ENCODE measurements around the gene ATP2B3. TPM values are rescaled to one million over a fixed set of nuclear protein-coding genes. Genes with fewer than 3 reads are reported as not detected.

ATP2B3 gene
- total RNA-seq, 1 donor from 2014 or later, result 0.25 TPM

- Histone ChIP-seq H3K27me3 (no peaks in the 10 kb centered on the region), H3K36me3 (no peaks in the 10 kb centered on the region), H3K4me1 (no peaks in the 10 kb centered on the region), H3K9me3 (no peaks in the 10 kb centered on the region), H3K27ac (no peak overlapping the region), H3K4me3 (no peak overlapping the region)
- DNase-seq (ENCODE audit: extremely low spot score in 2 of 2), result no peak
- intact Hi-C loops (cut with DNase I), result no loop called here
- TF ChIP-seq POLR2AphosphoS5 (IDR thresholded peaks at IDR 0.05; ENCODE audit: insufficient read depth in 1 of 2, low read depth in 1 of 2) (no peak), POLR2A (IDR thresholded peaks at IDR 0.05) (no peak), CTCF (IDR thresholded peaks at IDR 0.05) (no peak)
Observed at GRCh38 chrX:153519569-153520286, 2.3 kb downstream of the ATP2B3 start.

GRCh38 chrX:153520287-153520917 lies 3.0 kb downstream of the ATP2B3 start:
- H3K9me3 ChIP-seq, result no peaks in the 10 kb centered on the region
- no peaks in the 10 kb centered on the region for H3K27me3 ChIP-seq
- intact Hi-C loops (cut with DNase I), result no loop called here
- H3K36me3 ChIP-seq, result no peaks in the 10 kb centered on the region
- no peak overlapping the region for H3K4me3 ChIP-seq
- no peak overlapping the region for H3K27ac ChIP-seq
- DNase-seq (ENCODE audit: extremely low spot score in 2 of 2), result no peak
- no peaks in the 10 kb centered on the region for H3K4me1 ChIP-seq
- TF ChIP-seq POLR2A (IDR thresholded peaks at IDR 0.05) (no peak), POLR2AphosphoS5 (IDR thresholded peaks at IDR 0.05; ENCODE audit: insufficient read depth in 1 of 2, low read depth in 1 of 2) (no peak), CTCF (IDR thresholded peaks at IDR 0.05) (no peak)

- DNase-seq (ENCODE audit: extremely low spot score in 2 of 2), result no peak
- intact Hi-C loops (cut with DNase I), result no loop called here
- TF ChIP-seq POLR2A (IDR thresholded peaks at IDR 0.05) (no peak), POLR2AphosphoS5 (IDR thresholded peaks at IDR 0.05; ENCODE audit: insufficient read depth in 1 of 2, low read depth in 1 of 2) (no peak), CTCF (IDR thresholded peaks at IDR 0.05) (no peak)
- Histone ChIP-seq H3K9me3 (no peaks in the 10 kb centered on the region), H3K36me3 (no peaks in the 10 kb centered on the region), H3K27me3 (no peaks in the 10 kb centered on the region), H3K4me3 (no peak overlapping the region), H3K4me1 (no peaks in the 10 kb centered on the region), H3K27ac (no peak overlapping the region)
Observed at GRCh38 chrX:153521034-153521433, 3.6 kb downstream of the ATP2B3 start.

GRCh38 chrX:153522259-153522658 lies 4.8 kb downstream of the ATP2B3 start:
- H3K27ac ChIP-seq, result no peak overlapping the region
- DNase-seq (ENCODE audit: extremely low spot score in 2 of 2), result no peak
- intact Hi-C loops (cut with DNase I), result no loop called here
- TF ChIP-seq POLR2A (IDR thresholded peaks at IDR 0.05), result no peak
- no peak for TF ChIP-seq CTCF (IDR thresholded peaks at IDR 0.05)
- TF ChIP-seq POLR2AphosphoS5 (IDR thresholded peaks at IDR 0.05; ENCODE audit: insufficient read depth in 1 of 2, low read depth in 1 of 2), result no peak
- no peaks in the 10 kb centered on the region for H3K4me1 ChIP-seq
- H3K27me3 ChIP-seq, result no peaks in the 10 kb centered on the region
- H3K9me3 ChIP-seq, result no peaks in the 10 kb centered on the region
- H3K36me3 ChIP-seq, result no peaks in the 10 kb centered on the region
- H3K4me3 ChIP-seq, result no peak overlapping the region

GRCh38 chrX:153523269-153523668 lies 5.8 kb downstream of the ATP2B3 start:
- H3K27ac ChIP-seq, result no peak overlapping the region
- H3K36me3 ChIP-seq, result no peaks in the 10 kb centered on the region
- no peaks in the 10 kb centered on the region for H3K27me3 ChIP-seq
- intact Hi-C loops (cut with DNase I), result no loop called here
- H3K9me3 ChIP-seq, result no peaks in the 10 kb centered on the region
- no peak overlapping the region for H3K4me3 ChIP-seq
- no peaks in the 10 kb centered on the region for H3K4me1 ChIP-seq
- no peak for DNase-seq (ENCODE audit: extremely low spot score in 2 of 2)
- TF ChIP-seq POLR2A (IDR thresholded peaks at IDR 0.05), result no peak
- no peak for TF ChIP-seq POLR2AphosphoS5 (IDR thresholded peaks at IDR 0.05; ENCODE audit: insufficient read depth in 1 of 2, low read depth in 1 of 2)
- no peak for TF ChIP-seq CTCF (IDR thresholded peaks at IDR 0.05)
